Measurements from ENCODE around the gene SNRPA.

DNA sequence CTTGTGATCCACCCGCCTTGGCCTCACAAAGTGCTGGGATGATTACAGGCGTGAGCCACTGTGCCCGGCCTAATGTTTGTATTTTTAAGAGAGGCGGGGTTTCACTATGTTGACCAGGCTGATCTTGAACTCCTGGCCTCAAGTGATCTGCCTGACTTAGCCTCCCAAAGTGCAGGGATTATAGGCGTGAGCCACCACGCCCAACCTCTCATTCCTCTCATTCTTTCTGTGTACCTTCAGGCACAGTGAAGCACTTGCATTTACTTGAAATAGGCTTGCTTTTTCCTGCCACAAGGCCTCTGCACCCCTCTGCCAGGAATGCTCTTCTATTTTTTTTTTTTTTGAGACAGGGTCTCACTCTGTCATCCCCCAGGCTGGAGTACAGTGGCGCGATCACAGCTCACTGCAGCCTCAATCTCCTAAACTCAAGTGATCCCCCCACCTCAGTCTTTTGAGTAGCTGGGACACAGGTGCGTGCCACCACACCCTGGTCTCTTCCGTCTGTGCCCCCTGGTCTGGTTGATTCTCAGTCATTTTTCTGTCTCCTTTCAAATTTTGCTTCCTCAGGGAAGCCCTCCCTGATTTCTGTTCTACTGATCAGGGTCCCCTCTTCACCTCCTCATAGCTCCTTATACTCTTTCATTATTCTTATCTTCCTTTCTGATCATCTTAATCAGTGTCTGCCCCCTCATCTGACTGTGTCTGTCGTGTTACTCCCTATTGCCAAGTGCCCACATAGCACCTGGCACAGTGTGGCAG, 15.8 kb upstream of the SNRPA start:
- TF ChIP-seq, protein P1, sequence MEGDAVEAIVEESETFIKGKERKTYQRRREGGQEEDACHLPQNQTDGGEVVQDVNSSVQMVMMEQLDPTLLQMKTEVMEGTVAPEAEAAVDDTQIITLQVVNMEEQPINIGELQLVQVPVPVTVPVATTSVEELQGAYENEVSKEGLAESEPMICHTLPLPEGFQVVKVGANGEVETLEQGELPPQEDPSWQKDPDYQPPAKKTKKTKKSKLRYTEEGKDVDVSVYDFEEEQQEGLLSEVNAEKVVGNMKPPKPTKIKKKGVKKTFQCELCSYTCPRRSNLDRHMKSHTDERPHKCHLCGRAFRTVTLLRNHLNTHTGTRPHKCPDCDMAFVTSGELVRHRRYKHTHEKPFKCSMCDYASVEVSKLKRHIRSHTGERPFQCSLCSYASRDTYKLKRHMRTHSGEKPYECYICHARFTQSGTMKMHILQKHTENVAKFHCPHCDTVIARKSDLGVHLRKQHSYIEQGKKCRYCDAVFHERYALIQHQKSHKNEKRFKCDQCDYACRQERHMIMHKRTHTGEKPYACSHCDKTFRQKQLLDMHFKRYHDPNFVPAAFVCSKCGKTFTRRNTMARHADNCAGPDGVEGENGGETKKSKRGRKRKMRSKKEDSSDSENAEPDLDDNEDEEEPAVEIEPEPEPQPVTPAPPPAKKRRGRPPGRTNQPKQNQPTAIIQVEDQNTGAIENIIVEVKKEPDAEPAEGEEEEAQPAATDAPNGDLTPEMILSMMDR (IDR thresholded peaks at IDR 0.05) = no peak
- TF ChIP-seq POLR2AphosphoS5 (IDR thresholded peaks at IDR 0.05) (peak in 1 of 3 donors; percentile 6), EP300 (IDR thresholded peaks at IDR 0.05) (no peak), POLR2A (IDR thresholded peaks at IDR 0.05) (no peak)
